NCI-H1417 (cell line): Measurements from ENCODE around the gene USP10.

Source experiments
- DNase-seq, 3 experiments: peaks; one replicate each; lab custom pipeline; 2025; lab: John Stamatoyannopoulos, UW

USP10 gene

DNA sequence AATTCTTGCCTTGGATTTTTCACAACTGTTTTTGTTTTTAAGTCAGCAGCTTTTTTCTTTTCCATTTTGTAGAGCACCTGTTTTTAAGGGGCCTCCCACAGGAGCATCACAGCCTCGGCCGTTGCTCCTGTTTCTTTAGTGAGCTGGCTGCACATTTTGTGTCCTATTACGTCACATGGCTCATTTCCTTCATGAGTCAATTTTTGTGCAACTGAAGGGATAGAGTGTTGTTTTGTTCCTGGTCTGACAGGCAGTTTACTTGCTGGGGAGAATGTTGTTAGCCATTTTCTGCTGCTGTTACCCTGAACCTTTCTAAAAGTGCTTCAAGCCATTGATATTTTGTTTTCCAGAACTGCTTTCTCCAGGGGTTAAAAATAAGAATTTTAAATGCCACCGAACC, 75.0 kb downstream of the USP10 start:
- DNase-seq = no peak

DNA sequence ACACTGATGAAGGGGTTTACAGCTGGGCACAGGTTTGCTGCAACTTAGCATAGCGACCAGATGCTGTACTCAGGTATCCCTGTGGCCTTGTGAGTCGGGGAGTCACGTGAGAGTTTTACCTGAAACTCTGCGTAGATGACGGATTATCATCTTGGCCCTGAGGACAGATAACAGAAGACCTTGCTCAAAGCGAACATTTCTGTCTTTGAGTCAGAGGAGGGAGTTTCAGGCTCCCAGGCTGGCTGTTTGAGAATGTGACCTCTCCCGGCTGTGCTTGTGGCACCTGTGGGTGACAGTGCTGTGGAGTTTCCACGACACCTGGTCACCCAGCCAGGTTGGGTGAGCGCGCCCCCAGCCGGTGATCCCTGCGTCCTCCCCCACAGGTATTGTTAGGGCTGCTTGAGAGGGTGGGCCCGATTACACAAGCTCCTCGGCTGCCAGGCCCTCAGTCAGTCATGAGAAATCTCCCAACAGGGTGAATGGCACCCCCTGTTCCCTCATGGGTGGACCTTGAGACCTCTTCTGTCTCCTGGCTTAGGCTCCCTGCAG, 75.5 kb downstream of the USP10 start:
- no peak for DNase-seq

DNA sequence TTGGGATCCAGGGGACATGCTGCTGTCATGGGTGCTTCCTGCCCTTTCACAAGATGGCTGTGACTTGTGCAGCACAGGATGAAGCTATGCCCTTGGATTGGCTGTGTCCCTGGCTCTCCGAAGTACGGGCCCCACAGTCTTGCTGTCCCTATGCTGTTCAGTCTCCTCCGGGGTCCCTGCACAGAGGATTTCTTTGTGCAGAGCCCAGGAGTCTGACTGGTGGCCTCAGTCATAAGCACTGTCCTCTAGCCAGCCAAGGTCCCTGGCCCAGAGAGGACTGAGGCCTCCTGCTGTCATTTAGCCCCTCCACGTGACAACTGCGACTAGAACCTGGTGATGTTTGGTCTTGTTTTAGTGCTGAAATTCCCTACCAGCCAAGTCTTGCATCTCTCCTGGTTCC, 77.6 kb downstream of the USP10 start:
- no peak for DNase-seq

- DNase-seq = no peak
These were observed 78.9 kb downstream of the USP10 start for GRCh38 chr16:84778720-84779119.

- no peak for DNase-seq
These were observed 80.3 kb downstream of the USP10 start for GRCh38 chr16:84780063-84780462.

GRCh38 chr16:84780544-84781376, 81.0 kb downstream of the USP10 start:
- DNase-seq = no peak

GRCh38 chr16:84782846-84783245, 83.0 kb downstream of the USP10 start:
- DNase-seq = no peak

DNA sequence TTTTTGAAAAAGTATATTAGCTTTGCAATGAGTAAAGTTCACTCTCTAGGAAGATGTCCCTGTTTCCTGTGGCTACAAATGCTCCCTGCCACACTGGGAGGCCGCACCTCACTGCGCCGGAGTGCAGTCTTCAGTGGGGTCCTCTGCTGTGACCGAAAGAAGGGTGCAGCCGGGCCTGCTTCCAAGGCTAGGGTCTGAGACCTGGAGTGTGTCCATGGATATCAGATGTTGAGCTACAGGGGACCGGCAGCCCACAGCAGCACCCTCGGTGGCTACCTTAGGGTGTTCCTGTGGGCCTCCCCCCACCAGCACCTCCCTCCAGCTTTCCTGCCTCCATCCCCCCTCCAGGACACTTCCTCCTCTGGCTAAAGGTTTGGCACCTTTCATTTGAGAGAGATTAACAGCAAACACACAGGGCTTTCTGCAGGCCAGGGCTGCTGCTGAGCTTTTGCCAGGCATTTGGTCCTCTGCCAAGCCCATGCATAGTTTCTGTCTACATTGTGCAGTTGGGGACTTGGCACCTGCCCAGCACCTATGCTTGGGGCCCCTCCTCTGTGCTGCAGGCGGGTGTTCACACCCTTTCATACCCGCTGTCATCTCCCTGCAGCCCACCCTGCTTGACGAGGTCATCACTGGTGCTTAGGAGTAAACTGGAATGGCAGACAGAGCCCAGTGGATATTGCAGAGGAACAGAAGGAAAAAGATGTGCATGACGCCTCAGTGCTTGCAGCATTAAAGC, 86.2 kb downstream of the USP10 start:
- DNase-seq = peak; percentile 55 to 96 (median 83)

- DNase-seq = peak; percentile 5 to 96 (median 83)
These were observed 86.9 kb downstream of the USP10 start for GRCh38 chr16:84786605-84787262.

DNA sequence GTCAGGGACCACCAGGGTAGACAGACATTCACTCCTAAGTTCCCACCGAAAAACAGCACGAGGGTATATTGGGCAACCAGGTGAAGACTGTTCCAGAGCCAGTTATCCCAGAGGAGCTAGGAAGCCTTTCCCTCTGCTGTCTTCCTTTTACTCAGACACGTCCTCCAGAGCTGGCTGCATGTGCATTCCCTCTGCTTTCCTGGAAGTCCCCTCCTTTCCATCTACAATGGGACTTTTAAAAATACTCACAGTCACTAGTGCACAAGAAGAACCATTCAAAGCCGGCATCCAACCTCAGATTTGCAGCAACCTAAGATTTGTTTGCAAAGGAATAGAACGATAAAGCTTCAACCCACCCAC, 87.4 kb downstream of the USP10 start:
- no peak for DNase-seq

DNA sequence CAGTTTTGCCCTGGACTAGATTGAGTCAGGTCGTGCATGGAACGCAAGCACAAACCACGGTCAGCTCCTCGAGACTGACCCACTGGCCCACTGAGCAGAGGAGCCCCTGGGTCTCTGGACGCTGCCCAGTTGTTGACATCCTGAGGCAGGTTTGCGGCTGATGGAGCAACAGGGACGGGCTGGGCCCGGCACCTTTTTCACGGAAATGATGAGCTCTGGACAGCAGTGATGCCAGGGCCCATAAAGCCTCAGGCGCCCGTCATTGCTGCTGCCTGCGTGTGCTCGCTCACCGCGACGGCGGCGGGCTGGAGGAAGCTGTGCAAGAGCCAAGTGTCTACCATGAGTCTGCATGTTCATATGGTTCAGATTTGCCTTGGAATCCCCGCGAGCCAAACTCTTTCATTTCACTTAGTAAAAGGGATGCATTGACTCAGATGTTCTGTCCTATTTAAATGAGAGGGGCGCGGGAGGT, 89.2 kb downstream of the USP10 start:
- no peak for DNase-seq

DNA sequence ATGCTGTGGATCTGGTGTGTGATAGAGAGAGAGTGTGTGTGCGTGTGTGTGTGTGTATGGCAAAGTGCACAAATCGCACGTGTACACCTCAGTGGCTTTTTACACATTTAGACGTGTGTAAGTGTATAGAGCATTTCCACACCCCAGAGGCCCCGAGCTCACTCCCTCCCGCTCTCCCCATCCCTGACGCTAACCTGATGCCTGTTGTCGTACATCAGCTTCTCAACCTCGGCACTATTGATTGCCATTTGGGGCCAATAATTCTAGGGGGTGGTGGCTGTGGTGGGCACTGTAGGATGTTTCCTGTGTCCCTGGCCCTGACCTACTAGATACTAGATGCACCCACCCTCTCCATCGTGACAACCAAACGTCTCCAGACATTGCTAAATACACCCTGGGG, 89.6 kb downstream of the USP10 start:
- DNase-seq = no peak

- DNase-seq = no peak
These were observed 90.5 kb downstream of the USP10 start for GRCh38 chr16:84790301-84790700.

DNA sequence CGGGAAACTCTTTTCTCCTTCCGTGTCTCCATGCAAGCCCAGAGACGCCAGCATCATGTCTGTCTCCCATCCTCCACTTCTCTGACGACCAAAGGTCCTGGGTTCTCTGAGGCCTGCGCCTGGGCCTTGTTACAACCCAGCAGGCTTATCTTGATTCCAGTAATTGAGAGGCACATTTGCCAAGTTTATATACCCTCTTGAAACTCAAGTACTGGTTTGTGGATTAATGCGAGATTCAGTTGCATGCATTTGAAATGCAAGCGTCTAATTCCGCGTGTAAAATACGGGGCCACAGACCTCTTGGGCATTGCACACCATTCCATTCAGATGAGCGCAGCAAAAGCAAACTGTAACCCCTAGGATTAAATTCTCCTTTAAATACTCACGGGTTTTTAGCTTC, 91.3 kb downstream of the USP10 start:
- DNase-seq = peak in 1 of 3 experiments; percentile 14

DNA sequence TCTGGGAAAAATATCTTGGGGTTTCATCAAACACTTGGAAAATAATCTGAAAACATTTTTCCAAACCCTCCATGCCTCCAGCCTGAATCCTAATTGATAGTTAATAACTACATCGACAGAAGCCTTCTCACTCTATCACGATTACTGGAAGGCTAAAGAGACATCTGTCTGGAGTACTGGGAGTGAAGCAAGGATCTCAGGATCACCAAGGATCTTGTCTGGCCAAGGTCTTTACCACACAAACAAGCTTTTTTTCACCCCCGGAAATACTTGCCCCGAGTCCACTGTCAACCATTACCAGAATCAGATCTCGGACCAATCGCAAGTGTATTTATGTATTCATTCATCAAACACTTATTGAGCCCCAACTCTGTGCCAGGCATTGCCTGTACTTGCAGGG, 91.7 kb downstream of the USP10 start:
- no peak for DNase-seq

GRCh38 chr16:84794186-84794585, 94.4 kb downstream of the USP10 start:
- no peak for DNase-seq

GRCh38 chr16:84794626-84795025, 94.8 kb downstream of the USP10 start:
- DNase-seq = no peak

GRCh38 chr16:84795329-84796053, 95.7 kb downstream of the USP10 start:
- DNase-seq = no peak

GRCh38 chr16:84800158-84800978, 100.6 kb downstream of the USP10 start:
- peak in 1 of 3 experiments; percentile 4 for DNase-seq

DNA sequence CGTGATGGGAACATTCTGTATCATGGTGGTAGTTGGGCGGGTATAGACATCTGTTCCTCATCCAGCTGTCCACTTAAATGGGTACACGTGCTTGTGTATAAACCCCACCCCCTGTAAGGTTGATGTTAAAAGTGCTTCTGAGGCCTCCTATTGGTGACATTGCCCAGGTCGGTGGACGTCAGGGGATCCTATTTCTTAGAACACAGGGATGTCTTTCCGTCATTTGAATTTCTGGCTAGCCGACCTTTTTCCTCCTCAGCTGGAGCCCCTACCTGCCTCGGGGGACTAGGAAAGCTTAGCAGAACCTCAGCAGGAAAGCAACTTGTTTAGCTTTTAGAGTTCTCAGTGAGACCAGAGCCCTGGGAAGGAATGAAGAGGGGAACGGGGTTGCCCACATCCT, 103.3 kb downstream of the USP10 start:
- no peak for DNase-seq

DNA sequence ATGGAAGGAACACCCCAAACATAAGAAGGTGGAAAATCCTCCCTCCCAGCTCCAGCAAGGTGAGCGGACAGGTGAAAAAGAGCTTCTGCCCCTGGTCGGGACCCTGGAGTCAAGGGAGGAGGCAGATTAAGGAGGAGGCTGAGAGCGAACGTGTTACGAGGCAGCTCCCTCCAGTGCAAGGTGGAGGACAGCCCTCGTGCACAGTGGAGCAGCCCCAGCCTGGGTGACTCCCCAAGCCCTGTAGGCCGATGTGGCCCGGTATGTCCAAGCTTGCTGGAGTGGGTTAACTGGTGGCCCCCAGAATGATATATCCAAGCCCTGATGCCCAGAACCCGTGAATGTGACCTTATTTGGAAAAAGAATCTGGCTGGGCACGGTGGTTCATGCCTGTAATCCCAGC, 104.5 kb downstream of the USP10 start:
- DNase-seq = no peak
